ENCODE data around the gene FIBP.
A peak's percentile ranks its signal among the peaks of the same experiment; 100 is the strongest.

FIBP gene

DNA sequence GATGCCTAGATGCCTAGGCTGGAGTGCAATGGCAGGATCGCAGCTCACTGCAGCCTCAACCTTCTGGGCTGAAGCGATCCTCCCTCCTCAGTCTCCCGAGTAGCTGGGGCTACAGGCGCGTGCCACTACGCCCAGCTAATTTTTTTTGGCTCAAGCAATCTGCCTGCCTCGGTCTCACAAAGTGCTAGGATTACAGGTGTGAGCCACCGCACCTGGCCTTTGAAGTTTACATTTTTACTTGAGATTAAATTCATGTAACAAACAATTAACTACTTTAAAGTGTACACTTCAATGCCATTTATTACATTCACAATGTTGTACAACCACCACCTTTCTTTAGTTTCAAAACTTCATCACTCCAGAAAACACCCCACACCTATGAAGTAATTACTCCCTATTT lies 15.4 kb upstream of the FIBP start:
- TF ChIP-seq, protein P1, sequence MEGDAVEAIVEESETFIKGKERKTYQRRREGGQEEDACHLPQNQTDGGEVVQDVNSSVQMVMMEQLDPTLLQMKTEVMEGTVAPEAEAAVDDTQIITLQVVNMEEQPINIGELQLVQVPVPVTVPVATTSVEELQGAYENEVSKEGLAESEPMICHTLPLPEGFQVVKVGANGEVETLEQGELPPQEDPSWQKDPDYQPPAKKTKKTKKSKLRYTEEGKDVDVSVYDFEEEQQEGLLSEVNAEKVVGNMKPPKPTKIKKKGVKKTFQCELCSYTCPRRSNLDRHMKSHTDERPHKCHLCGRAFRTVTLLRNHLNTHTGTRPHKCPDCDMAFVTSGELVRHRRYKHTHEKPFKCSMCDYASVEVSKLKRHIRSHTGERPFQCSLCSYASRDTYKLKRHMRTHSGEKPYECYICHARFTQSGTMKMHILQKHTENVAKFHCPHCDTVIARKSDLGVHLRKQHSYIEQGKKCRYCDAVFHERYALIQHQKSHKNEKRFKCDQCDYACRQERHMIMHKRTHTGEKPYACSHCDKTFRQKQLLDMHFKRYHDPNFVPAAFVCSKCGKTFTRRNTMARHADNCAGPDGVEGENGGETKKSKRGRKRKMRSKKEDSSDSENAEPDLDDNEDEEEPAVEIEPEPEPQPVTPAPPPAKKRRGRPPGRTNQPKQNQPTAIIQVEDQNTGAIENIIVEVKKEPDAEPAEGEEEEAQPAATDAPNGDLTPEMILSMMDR (IDR thresholded peaks at IDR 0.05; ENCODE audit: low read depth, low read length, missing control alignments) = no peak
- in situ Hi-C loops (cut with HindIII; ENCODE audit: low sequenced_read_pairs) = no loop called here
- H3K4me3 ChIP-seq (ENCODE audit: low read depth, low read length) = no peak overlapping the region
- no peak for DNase-seq (ENCODE audit: low read depth)

DNA sequence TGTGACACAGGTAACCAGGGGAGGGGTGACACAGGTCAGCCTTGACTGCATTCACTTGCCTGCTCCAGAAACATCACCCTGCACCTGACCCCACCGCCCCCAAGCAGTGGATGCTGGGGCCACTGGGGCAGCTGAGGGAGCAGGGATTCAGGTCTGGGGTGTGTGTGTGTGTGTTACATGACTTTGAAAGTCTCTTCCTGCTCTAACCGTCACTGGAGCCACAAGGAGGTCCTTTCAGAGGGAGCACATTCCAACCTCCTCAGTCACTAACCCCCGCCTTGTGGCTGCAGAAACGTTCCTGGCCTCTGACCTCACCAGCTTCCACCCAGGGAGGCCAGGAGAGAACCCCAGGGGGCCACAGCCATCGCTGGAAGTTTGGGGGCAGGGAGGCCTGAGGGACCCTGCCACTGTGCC lies 14.8 kb upstream of the FIBP start:
- no peak overlapping the region for H3K4me3 ChIP-seq (ENCODE audit: low read depth, low read length)
- TF ChIP-seq, protein P1 (IDR thresholded peaks at IDR 0.05; ENCODE audit: low read depth, low read length, missing control alignments) = no peak
- DNase-seq (ENCODE audit: low read depth) = no peak
- in situ Hi-C loops (cut with HindIII; ENCODE audit: low sequenced_read_pairs) = no loop called here

DNA sequence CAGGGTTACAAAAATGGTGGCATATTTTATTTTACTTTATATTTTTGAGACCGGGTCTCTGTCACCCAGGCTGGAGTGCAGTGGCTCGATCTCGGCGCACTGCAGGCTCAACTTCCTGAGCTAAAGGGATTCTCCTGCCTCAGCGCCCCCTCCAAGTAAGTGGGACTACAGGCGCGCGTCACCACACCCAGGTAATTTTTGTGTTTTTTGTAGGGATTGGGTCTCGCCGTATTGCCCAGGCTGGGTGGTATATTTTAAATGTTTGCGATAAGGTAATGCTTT lies 12.6 kb upstream of the FIBP start:
- peak overlapping the region; percentile 70 for H3K4me3 ChIP-seq (ENCODE audit: low read depth, low read length)
- in situ Hi-C loops (cut with HindIII; ENCODE audit: low sequenced_read_pairs) = no loop called here
- TF ChIP-seq, protein P1 (IDR thresholded peaks at IDR 0.05; ENCODE audit: low read depth, low read length, missing control alignments) = no peak
- no peak for DNase-seq (ENCODE audit: low read depth)

DNA sequence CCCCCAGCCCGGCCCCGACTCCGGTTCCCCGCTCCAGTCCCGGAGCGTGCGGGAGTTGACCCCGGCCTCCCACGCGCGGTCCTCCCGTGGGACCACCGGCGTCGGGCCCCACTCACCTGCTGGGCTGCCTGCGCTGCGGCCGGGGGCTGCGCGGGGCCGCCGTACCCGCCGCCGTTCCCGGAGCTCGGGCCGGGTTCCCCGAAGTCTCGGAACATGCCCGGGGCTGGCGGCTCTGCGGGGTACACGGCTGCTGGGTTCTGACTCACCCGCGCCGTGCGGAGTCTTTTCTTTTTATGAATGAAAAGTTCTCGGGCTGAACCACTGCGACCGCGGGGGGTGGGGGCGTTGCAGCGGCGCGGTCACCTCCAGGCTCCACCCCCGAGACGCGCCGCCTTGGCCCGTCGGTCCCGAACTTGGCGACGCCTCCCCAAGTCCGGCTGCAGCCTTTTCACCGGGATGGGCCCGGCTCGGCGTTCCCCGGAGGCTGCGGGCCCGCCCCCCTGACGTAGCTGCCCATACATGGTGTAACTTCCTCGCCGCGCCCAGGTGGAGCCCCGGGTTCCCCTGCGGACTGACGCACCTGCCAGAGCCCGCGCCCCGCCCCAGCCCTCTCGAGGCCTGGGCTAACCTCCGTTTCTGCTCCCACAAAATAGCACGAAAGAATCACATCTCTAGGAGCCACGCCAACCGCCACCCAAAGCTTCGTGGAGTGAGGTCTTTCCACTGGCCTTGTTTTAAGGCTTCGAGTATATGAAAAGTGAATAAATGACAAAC lies 12.0 kb upstream of the FIBP start, which contains the start of gene FOSL1:
TSS of gene FOSL1 (minus strand) at position 264 of the 774 bp plus-strand sequence. CDS start at position 215, 49 bp downstream.
- TF ChIP-seq, protein P1 (IDR thresholded peaks at IDR 0.05; ENCODE audit: low read depth, low read length, missing control alignments) = no peak
- peak within 1 kb of the TSS; percentile 70 for H3K4me3 ChIP-seq (ENCODE audit: low read depth, low read length)
- in situ Hi-C loops (cut with HindIII; ENCODE audit: low sequenced_read_pairs) = no loop called here
- DNase-seq (ENCODE audit: low read depth) = peak; percentile 84

DNA sequence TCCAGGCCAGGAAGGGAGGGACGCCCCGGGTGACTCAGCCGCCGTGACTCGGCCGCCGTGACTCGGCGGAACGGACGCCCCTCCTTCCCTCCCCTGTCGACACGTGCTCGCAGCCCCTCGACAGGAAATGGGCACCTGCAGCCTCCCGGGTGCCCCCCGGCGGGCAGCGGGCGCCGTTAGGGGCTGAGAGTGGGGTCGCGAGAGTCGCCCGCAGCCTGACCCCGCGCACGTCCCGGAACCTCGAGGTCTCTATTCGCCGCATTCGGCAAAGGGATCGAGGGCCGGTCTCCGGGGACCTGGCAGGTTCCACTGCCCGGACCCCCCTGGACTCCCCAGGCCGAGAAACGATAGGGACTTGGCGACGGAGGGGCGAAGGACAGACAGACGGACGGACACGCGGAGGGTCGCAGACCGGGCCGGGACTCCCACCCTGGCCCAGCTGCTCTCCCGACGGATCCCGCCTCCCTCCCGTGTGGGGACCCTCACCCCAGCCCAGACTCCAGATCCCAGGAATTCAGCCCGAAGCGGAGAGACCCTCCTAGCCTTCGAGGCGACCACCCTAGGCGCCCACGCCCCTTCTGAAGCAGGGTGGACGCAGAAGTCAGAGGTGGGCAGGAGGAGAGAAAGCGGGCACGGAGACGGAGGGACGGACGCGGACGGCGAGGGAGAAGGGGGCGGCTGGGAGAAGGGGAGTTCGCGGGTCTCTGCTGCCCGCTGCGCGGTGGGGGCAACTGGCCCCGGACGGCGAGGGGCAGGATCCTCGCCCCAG lies 11.3 kb upstream of the FIBP start:
- DNase-seq (ENCODE audit: low read depth) = no peak
- in situ Hi-C loops (cut with HindIII; ENCODE audit: low sequenced_read_pairs) = no loop called here
- TF ChIP-seq, protein P1 (IDR thresholded peaks at IDR 0.05; ENCODE audit: low read depth, low read length, missing control alignments) = no peak
- peak overlapping the region; percentile 70 for H3K4me3 ChIP-seq (ENCODE audit: low read depth, low read length)

DNA sequence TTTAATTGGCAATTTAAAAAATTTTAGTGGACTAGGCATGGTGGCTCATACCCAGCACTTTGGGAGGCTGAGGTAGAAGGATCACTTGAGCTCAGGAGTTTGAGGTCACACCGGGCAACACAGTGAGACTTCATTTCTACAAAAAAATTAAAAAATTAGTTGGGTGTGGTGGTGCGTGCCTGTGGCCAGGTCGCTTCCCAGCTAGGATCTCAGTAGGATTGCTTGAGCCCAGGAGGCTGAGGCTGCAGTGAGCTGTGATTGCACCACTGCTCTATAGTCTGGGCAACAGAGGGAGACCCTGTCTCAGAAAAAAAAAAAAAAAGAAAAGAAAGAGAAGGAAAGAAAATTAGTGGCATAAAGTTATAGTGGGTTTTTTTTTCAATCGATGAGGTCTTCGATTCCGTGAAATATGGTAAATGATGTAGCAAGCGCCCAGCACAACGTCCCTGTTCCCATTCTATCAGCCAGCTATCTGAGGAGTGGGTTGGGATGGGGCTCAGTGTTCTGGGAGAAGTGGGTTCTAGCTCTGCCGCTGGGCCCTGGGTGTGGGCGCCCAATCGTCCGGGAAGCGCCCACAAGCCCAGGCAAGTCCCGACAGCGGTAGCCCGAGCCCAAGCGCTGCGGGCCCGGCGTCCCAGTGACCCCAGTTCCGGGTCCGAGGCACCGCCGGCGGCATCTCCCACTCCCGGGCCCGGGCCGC lies 10.5 kb upstream of the FIBP start:
- in situ Hi-C loops (cut with HindIII; ENCODE audit: low sequenced_read_pairs) = no loop called here
- H3K4me3 ChIP-seq (ENCODE audit: low read depth, low read length) = peak overlapping the region; percentile 70
- DNase-seq (ENCODE audit: low read depth) = no peak
- TF ChIP-seq, protein P1 (IDR thresholded peaks at IDR 0.05; ENCODE audit: low read depth, low read length, missing control alignments) = no peak

All from astrocyte of the cerebellum (primary cell).